Gastroesophageal sphincter (tissue), 3 donors: ENCODE measurements around the gene CECR2.

Experiments
- EP300 ChIP-seq: sonication (generic); formaldehyde crosslinking; IDR thresholded peaks from one replicate; pipeline ENCODE4 v1.6.1; 2017; ENCODE audit warnings: antibody characterized with exemption, mild to moderate bottlenecking
- POLR2A ChIP-seq, 2 donors: fragments of 450-650 bp; IDR thresholded peaks; one replicate each; pipeline ENCODE4 v1.6.1; 2017; ENCODE audit warnings: antibody characterized with exemption in 2 of 2, mild to moderate bottlenecking in 2 of 2, moderate library complexity in 1 of 2
- POLR2AphosphoS5 ChIP-seq: sonication (generic); formaldehyde crosslinking; IDR thresholded peaks from one replicate; pipeline ENCODE4 v1.6.1; 2017; ENCODE audit warnings: antibody characterized with exemption
- TF ChIP-seq, protein P1 (sequence below), 4 experiments: fragments of 200-600 bp in 2 of 4; fragments of 450-650 bp in 2 of 4; sonication (generic) in 1 of 4; IDR thresholded peaks; one replicate each; pipeline ENCODE4 v1.5.1; 2017 to 2019; ENCODE audit warnings: antibody characterized with exemption in 4 of 4, mild to moderate bottlenecking in 2 of 4, moderate library complexity in 2 of 4

DNA sequence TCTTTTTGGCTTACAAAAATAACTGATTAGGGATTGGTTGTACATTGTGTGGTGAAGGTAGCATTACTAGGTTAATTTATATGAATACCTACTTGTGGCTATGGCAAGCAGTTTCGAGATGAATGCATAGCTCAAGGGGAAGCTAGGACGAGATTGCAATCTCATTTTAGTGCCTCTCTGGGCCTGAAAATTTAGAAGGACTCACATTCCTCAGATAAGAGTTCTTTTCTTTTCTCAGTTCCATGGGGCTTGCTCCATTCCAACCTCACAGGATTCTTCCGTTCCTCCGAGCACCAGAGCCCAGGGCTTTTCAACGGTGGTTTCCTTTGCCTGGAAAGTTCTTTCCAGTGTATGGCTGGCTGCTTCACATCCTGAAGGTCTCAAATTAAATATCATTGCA, 82.1 kb downstream of the CECR2 start:
- TF ChIP-seq, protein P1, sequence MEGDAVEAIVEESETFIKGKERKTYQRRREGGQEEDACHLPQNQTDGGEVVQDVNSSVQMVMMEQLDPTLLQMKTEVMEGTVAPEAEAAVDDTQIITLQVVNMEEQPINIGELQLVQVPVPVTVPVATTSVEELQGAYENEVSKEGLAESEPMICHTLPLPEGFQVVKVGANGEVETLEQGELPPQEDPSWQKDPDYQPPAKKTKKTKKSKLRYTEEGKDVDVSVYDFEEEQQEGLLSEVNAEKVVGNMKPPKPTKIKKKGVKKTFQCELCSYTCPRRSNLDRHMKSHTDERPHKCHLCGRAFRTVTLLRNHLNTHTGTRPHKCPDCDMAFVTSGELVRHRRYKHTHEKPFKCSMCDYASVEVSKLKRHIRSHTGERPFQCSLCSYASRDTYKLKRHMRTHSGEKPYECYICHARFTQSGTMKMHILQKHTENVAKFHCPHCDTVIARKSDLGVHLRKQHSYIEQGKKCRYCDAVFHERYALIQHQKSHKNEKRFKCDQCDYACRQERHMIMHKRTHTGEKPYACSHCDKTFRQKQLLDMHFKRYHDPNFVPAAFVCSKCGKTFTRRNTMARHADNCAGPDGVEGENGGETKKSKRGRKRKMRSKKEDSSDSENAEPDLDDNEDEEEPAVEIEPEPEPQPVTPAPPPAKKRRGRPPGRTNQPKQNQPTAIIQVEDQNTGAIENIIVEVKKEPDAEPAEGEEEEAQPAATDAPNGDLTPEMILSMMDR (IDR thresholded peaks at IDR 0.05), result no peak
- TF ChIP-seq POLR2A (IDR thresholded peaks at IDR 0.05) (no peak), POLR2AphosphoS5 (no peak), EP300 (no peak)
